Chondrocyte (in vitro differentiated cells): ENCODE measurements around the gene QSOX2. TPM values are rescaled to one million over a fixed set of nuclear protein-coding genes. Genes with fewer than 3 reads are reported as not detected.

ENCODE experiments used
- DNase-seq: peaks from one replicate; pipeline ENCODE4 v3.0.0; 2021; ENCODE audit warnings: mixed read lengths, low spot score
- H3K27ac Mint-ChIP-seq: one replicate; pipeline ENCODE4 v1.8.0; 2021; ENCODE audit warnings: mild to moderate bottlenecking, moderate library complexity, mixed read lengths; ENCODE audit not compliant: unreplicated experiment
- H3K27me3 Mint-ChIP-seq: 2 replicates; pipeline ENCODE4 v1.8.0; 2021; ENCODE audit warnings: low read depth, mixed read lengths
- H3K36me3 Mint-ChIP-seq: 2 replicates; pipeline ENCODE4 v1.8.0; 2021; ENCODE audit warnings: low read depth, mixed read lengths
- H3K4me1 Mint-ChIP-seq: 2 replicates; pipeline ENCODE4 v1.8.0; 2021; ENCODE audit warnings: low read depth, mild to moderate bottlenecking, mixed read lengths
- H3K4me3 Mint-ChIP-seq: one replicate; pipeline ENCODE4 v1.8.0; 2021; ENCODE audit warnings: mild to moderate bottlenecking, moderate library complexity, mixed read lengths; ENCODE audit not compliant: unreplicated experiment
- H3K9me3 Mint-ChIP-seq: 2 replicates; pipeline ENCODE4 v1.8.0; 2021; ENCODE audit warnings: low read depth, mixed read lengths
- CTCF ChIP-seq: fragments of 200-600 bp; sonication (generic); IDR thresholded peaks from 2 replicates; pipeline ENCODE4 v1.5.0; 2021; ENCODE audit warnings: antibody characterized with exemption, mild to moderate bottlenecking, moderate library complexity
- total RNA-seq: library from RNA; stranded (reverse); gene quantifications from 3 replicates; pipeline ENCODE4 v1.2.1, GENCODE V29; 2021

Gene QSOX2
- total RNA-seq, 1 donor from 2014 or later: 14.3 TPM

GRCh38 chr9:136189394-136190236, 56.0 kb downstream of the QSOX2 start:
- no peak for TF ChIP-seq CTCF
- Mint-ChIP-seq H3K4me1 (no peaks in the 10 kb centered on the region), H3K27ac (no peak overlapping the region), H3K4me3 (no peak overlapping the region), H3K27me3 (peaks cover 47% of the 10 kb centered on the region), H3K36me3 (no peaks in the 10 kb centered on the region), H3K9me3 (no peaks in the 10 kb centered on the region)
- DNase-seq: no peak

GRCh38 chr9:136187683-136188586, 57.7 kb downstream of the QSOX2 start:
- Mint-ChIP-seq H3K4me3 (no peak overlapping the region), H3K36me3 (no peaks in the 10 kb centered on the region)
- no peak for DNase-seq

GRCh38 chr9:136187197-136187596, 58.4 kb downstream of the QSOX2 start:
- Mint-ChIP-seq H3K27me3 (peaks cover 51% of the 10 kb centered on the region), H3K9me3 (no peaks in the 10 kb centered on the region), H3K27ac (no peak overlapping the region), H3K36me3 (no peaks in the 10 kb centered on the region), H3K4me3 (no peak overlapping the region), H3K4me1 (no peaks in the 10 kb centered on the region)
- DNase-seq: no peak
- TF ChIP-seq CTCF: no peak

More at GRCh38 chr9:136187683-136188586, 57.7 kb downstream of the QSOX2 start:
- Mint-ChIP-seq H3K27me3 (peaks cover 50% of the 10 kb centered on the region), H3K27ac (no peak overlapping the region), H3K4me1 (no peaks in the 10 kb centered on the region), H3K9me3 (no peaks in the 10 kb centered on the region)
- no peak for TF ChIP-seq CTCF

- peaks cover 45% of the 10 kb centered on the region for H3K27me3 Mint-ChIP-seq
- no peaks in the 10 kb centered on the region for H3K9me3 Mint-ChIP-seq
- no peaks in the 10 kb centered on the region for H3K36me3 Mint-ChIP-seq
- H3K4me1 Mint-ChIP-seq: no peaks in the 10 kb centered on the region
- DNase-seq: no peak
- TF ChIP-seq CTCF: no peak
- no peak overlapping the region for H3K27ac Mint-ChIP-seq
- no peak overlapping the region for H3K4me3 Mint-ChIP-seq
Observed at GRCh38 chr9:136186386-136186785, 59.2 kb downstream of the QSOX2 start.

- H3K27ac Mint-ChIP-seq: no peak overlapping the region
- no peak for TF ChIP-seq CTCF
- H3K9me3 Mint-ChIP-seq: no peaks in the 10 kb centered on the region
- H3K4me3 Mint-ChIP-seq: no peak overlapping the region
- DNase-seq: no peak
- no peaks in the 10 kb centered on the region for H3K4me1 Mint-ChIP-seq
- no peaks in the 10 kb centered on the region for H3K36me3 Mint-ChIP-seq
- H3K27me3 Mint-ChIP-seq: peaks cover 43% of the 10 kb centered on the region
Observed at GRCh38 chr9:136185596-136186366, 59.8 kb downstream of the QSOX2 start.
